Bronchial epithelial cell (primary cell): ENCODE results near the gene SMURF2. TPM values are rescaled to one million over a fixed set of nuclear protein-coding genes. Genes with fewer than 3 reads are reported as not detected.

ENCODE experiments used
- DNase-seq: peaks from one replicate; pipeline ENCODE4 v3.0.0-alpha.2; 2010; ENCODE audit warnings: low read depth
- FAIRE-seq: peaks from 2 replicates; lab custom pipeline; 2011; peaks lifted over from hg19 to GRCh38; lab: Jason Lieb, UNC
- H3K27me3 ChIP-seq: 2 replicates; pipeline ENCODE4 v1.5.1; 2011; ENCODE audit warnings: low read length; ENCODE audit not compliant: control insufficient read depth, insufficient read depth
- H3K36me3 ChIP-seq: 2 replicates; pipeline ENCODE4 v1.5.1; 2011; ENCODE audit warnings: low read length; ENCODE audit not compliant: control insufficient read depth, insufficient read depth
- H3K4me3 ChIP-seq: 2 replicates; pipeline ENCODE4 v1.5.1; 2011; ENCODE audit warnings: mild to moderate bottlenecking, low read depth, low read length, control low read depth
- CTCF ChIP-seq: IDR thresholded peaks from 2 replicates; pipeline ENCODE4 v1.5.1; 2011; ENCODE audit warnings: mild to moderate bottlenecking, moderate library complexity, low read length, control low read depth, inconsistent platforms; ENCODE audit not compliant: insufficient read depth, severe bottlenecking
- total RNA-seq: library from RNA; depleted of rRNA; stranded (reverse); fragments of >200 nt; gene quantifications from 2 replicates; pipeline ENCODE4 v1.2.1, GENCODE V29; 2014

SMURF2 gene
- total RNA-seq, 1 donor from 2014 or later = 52.4 TPM

- peaks cover 15% of the 10 kb centered on the region for H3K36me3 ChIP-seq
- TF ChIP-seq CTCF = peak; percentile 62
- H3K27me3 ChIP-seq = no peaks in the 10 kb centered on the region
- DNase-seq = peak; percentile 87
- H3K4me3 ChIP-seq = peak within 1 kb of the TSS; percentile 88
- no peak for FAIRE-seq
These were observed 165.1 kb downstream of the SMURF2 start, which contains the start of gene POLG2 for GRCh38 chr17:64496786-64497564. Gene POLG2, minus strand, starts transcription at chr17:64497054. Its CDS starts 86 bp downstream, at chr17:64496968.

- TF ChIP-seq CTCF = no peak
- FAIRE-seq (no peak), DNase-seq (no peak)
- Histone ChIP-seq H3K36me3 (peaks cover 11% of the 10 kb centered on the region), H3K4me3 (peak overlapping the region; percentile 88), H3K27me3 (no peaks in the 10 kb centered on the region)
These were observed 165.7 kb downstream of the SMURF2 start for GRCh38 chr17:64496348-64496785.

Other genes starting within 250 kb of the SMURF2 start
- gene MILR1, start 213.2 kb downstream of the SMURF2 start, total RNA-seq = 0.79 TPM in 1 of 2 replicates, not detected in the other
- gene POLG2, start 165.3 kb downstream of the SMURF2 start, total RNA-seq = 9.2 and 10.8 TPM in 2 replicates
- 340 and 485 TPM in 2 replicates for gene DDX5, start 156.0 kb downstream of the SMURF2 start, total RNA-seq
- gene CEP95, start 155.3 kb downstream of the SMURF2 start, total RNA-seq = 21.1 and 23.7 TPM in 2 replicates